DMS153 treated with DMSO at 0.1 percent for 48 hours (cell line): ENCODE measurements around the gene MAGOH.
A peak's percentile ranks its signal among the peaks of the same experiment; 100 is the strongest.
"Not testable (repeated sequence)": the region's sequence is repeated elsewhere in the genome, so short reads cannot be mapped to it uniquely, and the experiment has no call there.

ENCODE experiments used
- DNase-seq: peaks from one replicate; lab custom pipeline; 2025; ENCODE audit not compliant: unreplicated experiment; lab: John Stamatoyannopoulos, UW

The MAGOH gene

DNA sequence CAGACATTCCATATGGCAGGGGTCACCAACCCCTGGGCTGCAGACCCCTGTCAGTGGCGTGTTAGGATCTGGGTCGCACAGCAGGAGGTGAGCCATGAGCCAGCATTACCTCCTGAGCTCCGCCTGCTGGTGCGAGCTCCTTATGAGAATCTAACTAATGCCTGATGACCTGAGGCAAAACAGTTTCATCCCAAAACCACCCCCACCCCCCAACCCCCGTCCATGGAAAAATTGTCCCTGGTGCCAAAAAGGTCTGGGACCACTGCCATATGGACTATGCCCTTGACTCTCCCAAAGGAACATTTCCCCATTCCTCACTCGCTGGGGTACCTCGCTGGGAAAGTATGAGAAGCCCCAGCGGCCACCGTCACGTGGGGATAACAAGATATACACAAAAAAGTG lies 48.1 kb downstream of the MAGOH start:
- DNase-seq: no peak

GRCh38 chr1:53189061-53189460 lies 49.3 kb downstream of the MAGOH start:
- DNase-seq: no peak

GRCh38 chr1:53188099-53188498 lies 50.2 kb downstream of the MAGOH start:
- DNase-seq: no peak

DNA sequence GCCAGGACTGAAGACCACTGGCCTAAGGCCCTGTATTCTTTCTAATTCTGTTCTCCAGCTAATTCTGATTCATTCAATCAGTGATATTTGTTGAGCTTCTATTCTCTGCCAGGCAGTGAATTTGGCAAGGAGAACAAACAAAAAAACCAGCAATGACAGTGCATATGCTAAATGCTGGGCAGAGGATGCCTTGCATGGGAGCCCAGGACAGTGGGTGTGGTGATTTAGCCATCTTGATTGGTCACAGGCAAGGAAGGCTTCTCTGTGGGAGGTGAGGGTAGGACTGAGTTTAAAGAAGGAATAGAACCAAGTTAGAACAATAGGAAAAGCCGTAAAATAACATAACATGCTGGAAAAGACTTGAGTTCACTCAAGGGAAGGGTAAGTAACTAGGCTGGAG lies 50.9 kb downstream of the MAGOH start:
- no peak for DNase-seq

GRCh38 chr1:53186533-53186932 lies 51.8 kb downstream of the MAGOH start:
- DNase-seq: no peak

DNA sequence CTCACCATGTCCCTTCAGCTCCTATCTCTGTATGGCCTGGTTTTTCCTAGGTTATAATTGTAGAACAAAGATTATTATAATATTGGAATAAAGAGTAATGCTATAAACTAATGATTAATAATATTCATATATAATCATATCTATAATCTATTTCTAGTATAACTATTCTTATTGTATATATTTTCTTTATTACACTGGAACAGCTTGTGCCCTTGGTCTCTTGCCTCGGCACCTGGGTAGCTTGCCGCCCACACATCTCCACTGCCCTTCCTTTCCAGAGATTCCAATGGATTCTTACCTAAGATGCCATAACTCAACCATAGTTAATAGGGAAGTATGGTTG lies 52.4 kb downstream of the MAGOH start:
- DNase-seq: not testable (repeated sequence)

GRCh38 chr1:53183095-53183990 lies 55.0 kb downstream of the MAGOH start:
- DNase-seq: no peak

GRCh38 chr1:53182716-53183094 lies 55.6 kb downstream of the MAGOH start:
- DNase-seq: no peak

GRCh38 chr1:53182111-53182593 lies 56.2 kb downstream of the MAGOH start:
- peak; percentile 54 for DNase-seq

- DNase-seq: no peak
These were observed 57.4 kb downstream of the MAGOH start for GRCh38 chr1:53180951-53181350.

- DNase-seq: no peak
These were observed 58.1 kb downstream of the MAGOH start for GRCh38 chr1:53180226-53180625.
